K562 (cell line): Measurements from ENCODE around the gene ZNRD2. TPM values are rescaled to one million over a fixed set of nuclear protein-coding genes. Genes with fewer than 3 reads are reported as not detected.

ENCODE experiments used
- CTCFL ChIP-seq: IDR thresholded peaks from 2 replicates; pipeline ENCODE4 v1.6.1; 2011; ENCODE audit warnings: borderline replicate concordance, low read depth, mild to moderate bottlenecking, moderate library complexity, low read length; ENCODE audit not compliant: insufficient read depth, poor library complexity, severe bottlenecking
- DMBX1 ChIP-seq: fragments of 250-450 bp; sonication (Bioruptor Pico); IDR thresholded peaks from 2 replicates; pipeline ENCODE4 v1.8.0; 2022; ENCODE audit warnings: inconsistent platforms, mild to moderate bottlenecking, moderate library complexity, borderline replicate concordance
- HOMEZ ChIP-seq: fragments of 250-450 bp; sonication (Bioruptor Pico); IDR thresholded peaks from 2 replicates; pipeline ENCODE4 v1.4.0; 2020; ENCODE audit warnings: mild to moderate bottlenecking, moderate library complexity
- KHSRP ChIP-seq: fragments of 450-650 bp; IDR thresholded peaks from 2 replicates; pipeline ENCODE4 v1.6.1; 2017
- ZBTB2 ChIP-seq: fragments of 450-650 bp; IDR thresholded peaks from 2 replicates; pipeline ENCODE4 v1.6.1; 2016; ENCODE audit warnings: antibody characterized with exemption
- ZBTB34 ChIP-seq: fragments of 250-450 bp; sonication (Bioruptor Pico); IDR thresholded peaks from 2 replicates; pipeline ENCODE4 v1.8.0; 2021; ENCODE audit warnings: mild to moderate bottlenecking, moderate library complexity
- ZNF407 ChIP-seq: fragments of 450-650 bp; IDR thresholded peaks from 2 replicates; pipeline ENCODE4 v1.6.1; 2016; ENCODE audit warnings: low read depth
- ZNF639 ChIP-seq, 2 experiments: fragments of 200-800 bp in 1 of 2; sonication (Bioruptor generic) in 1 of 2; sonication (generic) in 1 of 2; formaldehyde crosslinking in 1 of 2; IDR thresholded peaks in 1 of 2; conservative IDR thresholded peaks in 1 of 2; 2 replicates each; pipeline versions ENCODE4 v1.5.0 to v1.6.1; 2016 to 2020; ENCODE audit warnings: missing compliant biosample characterization in 1 of 2, missing genetic modification characterization in 1 of 2, missing genetic modification reagents in 1 of 2
- polyA plus RNA-seq, 8 experiments: library from polyadenylated mRNA; depleted of rRNA in 4 of 8; stranded (reverse) in 5 of 8; unstranded in 3 of 8; fragments of >200 nt; fragmentation: Nextera tagmentation in 2 of 8; fragmentation: Illumina TruSeq in 1 of 8; extraction: Ambion mirVana in 2 of 8; extraction: Trizol in 1 of 8; gene quantifications; 2 replicates each; pipeline versions ENCODE4 v1.2.1 to v1.2.3, GENCODE V29; 2011 to 2014; ENCODE audit warnings: inconsistent platforms in 1 of 8, missing spikeins in 1 of 8
- total RNA-seq, 7 experiments: library from RNA; depleted of rRNA in 6 of 7; stranded (reverse); fragments of >200 nt in 6 of 7; fragmentation: Illumina TruSeq in 2 of 7; extraction: Trizol in 2 of 7; gene quantifications; 2 replicates each; pipeline versions ENCODE4 v1.2.1 to v1.2.3, GENCODE V29; 2011 to 2021; ENCODE audit warnings: low replicate concordance in 1 of 7

ZNRD2 gene
- total and polyA plus RNA-seq, 9 of the 15 experiments (the other 6 are each of a cell fraction or from before 2014, with no cell fraction given) = 13.4 to 129 (median 60.4) TPM

- peak in 1 of 2 experiments; percentile 93; a peak in 2 of 4 replicates for TF ChIP-seq ZNF639 (CRISPR knock-in tag; conservative IDR thresholded peaks at IDR 0.05 in 1 of 2, IDR thresholded peaks at IDR 0.05 in 1 of 2)
- TF ChIP-seq ZBTB2 = peak; percentile 74
- TF ChIP-seq KHSRP = no peak
- no peak for TF ChIP-seq HOMEZ (CRISPR knock-in tag)
- no peak for TF ChIP-seq ZNF407
- peak; percentile 57; the same call in 1 of the 2 replicates for TF ChIP-seq DMBX1
- peak; percentile 48 for TF ChIP-seq CTCFL
- no peak for TF ChIP-seq ZBTB34
Measured at GRCh38 chr11:65540290-65541092, 29.8 kb upstream of the ZNRD2 start (continued).
